Measurements from ENCODE around the gene CCDC200. TPM values are rescaled to one million over a fixed set of nuclear protein-coding genes. Genes with fewer than 3 reads are reported as not detected.
A peak's percentile ranks its signal among the peaks of the same experiment; 100 is the strongest.

Gene CCDC200
- total and polyA plus RNA-seq, 2 experiments from 2014 or later: 2.8 TPM; not detected in 1

- H3K27me3 ChIP-seq: no peaks in the 10 kb centered on the region
- H3K4me3 ChIP-seq: peak overlapping the region; percentile 39
- H3K9me3 ChIP-seq (ENCODE audit: low read depth): no peaks in the 10 kb centered on the region
- no peaks in the 10 kb centered on the region for H3K36me3 ChIP-seq (replicated peaks; ENCODE audit: insufficient read depth, low read depth)
- H3K79me2 ChIP-seq: peaks cover 61% of the 10 kb centered on the region
- WGBS (ENCODE audit: low lambda C conversion rate, missing lambda C conversion rate): 27% methylated on average over 12 of the region's 12 CpGs
- DNase-seq (ENCODE audit: low spot score): peak; percentile 84
- H3K4me1 ChIP-seq (ENCODE audit: insufficient read depth): peaks cover 28% of the 10 kb centered on the region
- H3K27ac ChIP-seq: peak overlapping the region; percentile 95
- H3K4me2 ChIP-seq: peak overlapping the region; percentile 85
- peak overlapping the region; percentile 38 for H2AFZ ChIP-seq
- TF ChIP-seq CTCF (IDR thresholded peaks at IDR 0.05; ENCODE audit: poor library complexity) (peak; percentile 38), EZH2phosphoT487 (IDR thresholded peaks at IDR 0.05; ENCODE audit: low read depth, severe bottlenecking, unreplicated experiment) (no peak), EZH2 (IDR thresholded peaks at IDR 0.05; ENCODE audit: borderline replicate concordance) (no peak)
- H3K9me2 ChIP-seq (replicated peaks; ENCODE audit: insufficient read depth): no peaks in the 10 kb centered on the region
- no peaks in the 10 kb centered on the region for H4K20me1 ChIP-seq (ENCODE audit: insufficient read depth, poor library complexity, severe bottlenecking)
Measured at GRCh38 chr17:43171586-43172487, 56.6 kb downstream of the CCDC200 start.

Small RNA genes lying within 50 kb of the gene (small RNA-seq; reads per million reads assigned to genes)
- gene RF00004 (not detected), gene RNU2-1 (not detected)

Other genes with a start within 250 kb of the CCDC200 start
- gene PTGES3L, start 248.5 kb downstream of the CCDC200 start, total RNA-seq: 0.64 and 2.4 TPM in 2 replicates
- gene PTGES3L, start 248.5 kb downstream of the CCDC200 start, polyA plus RNA-seq: 0.40 and 0.73 TPM in 2 replicates
- gene RUNDC1, start 248.1 kb downstream of the CCDC200 start, total RNA-seq: 8.0 and 11.4 TPM in 2 replicates
- 19.6 and 20.3 TPM in 2 replicates for gene RUNDC1, start 248.1 kb downstream of the CCDC200 start, polyA plus RNA-seq
- gene RPL27, start 230.2 kb downstream of the CCDC200 start, total RNA-seq: 1,020 and 1,179 TPM in 2 replicates
- 580 and 602 TPM in 2 replicates for gene RPL27, start 230.2 kb downstream of the CCDC200 start, polyA plus RNA-seq
- gene IFI35, start 221.8 kb downstream of the CCDC200 start, total RNA-seq: 14.4 and 18.4 TPM in 2 replicates
- gene IFI35, start 221.8 kb downstream of the CCDC200 start, polyA plus RNA-seq: 27.5 and 37.8 TPM in 2 replicates
- 181 and 207 TPM in 2 replicates for gene VAT1, start 206.2 kb downstream of the CCDC200 start, total RNA-seq
- 219 and 251 TPM in 2 replicates for gene VAT1, start 206.2 kb downstream of the CCDC200 start, polyA plus RNA-seq
- gene RND2, start 203.4 kb downstream of the CCDC200 start, total RNA-seq: 4.6 and 6.3 TPM in 2 replicates
- 2.6 and 3.2 TPM in 2 replicates for gene RND2, start 203.4 kb downstream of the CCDC200 start, polyA plus RNA-seq
- gene BRCA1, start 103.3 kb downstream of the CCDC200 start, total RNA-seq: 4.8 and 8.0 TPM in 2 replicates
- 6.2 and 7.0 TPM in 2 replicates for gene BRCA1, start 103.3 kb downstream of the CCDC200 start, polyA plus RNA-seq
- 82.4 and 82.7 TPM in 2 replicates for gene NBR1, start 57.4 kb downstream of the CCDC200 start, total RNA-seq
- 37.6 and 37.7 TPM in 2 replicates for gene NBR1, start 57.4 kb downstream of the CCDC200 start, polyA plus RNA-seq
- gene TMEM106A, start 16.7 kb downstream of the CCDC200 start, total RNA-seq: 6.7 and 11.4 TPM in 2 replicates
- gene TMEM106A, start 16.7 kb downstream of the CCDC200 start, polyA plus RNA-seq: 7.2 and 8.4 TPM in 2 replicates
- gene RNU2-1, start 5.4 kb upstream of the CCDC200 start, total RNA-seq: not detected in 2 replicates
- gene RNU2-1, start 5.4 kb upstream of the CCDC200 start, polyA plus RNA-seq: 2.9 TPM in 1 of 2 replicates, not detected in the other
- 35.3 and 35.8 TPM in 2 replicates for gene ARL4D, start 170.4 kb upstream of the CCDC200 start, total RNA-seq
- 93.2 and 99.9 TPM in 2 replicates for gene ARL4D, start 170.4 kb upstream of the CCDC200 start, polyA plus RNA-seq

All from hepatocyte (in vitro differentiated cells).